Measurements from ENCODE around the gene PROS1. TPM values are rescaled to one million over a fixed set of nuclear protein-coding genes. Genes with fewer than 3 reads are reported as not detected.

Gene PROS1
- total and polyA plus RNA-seq, 2 donors (not counting 1 experiment from before 2014, with no cell fraction given), result 30.2 to 33.0 TPM

- TF ChIP-seq EZH2 (IDR thresholded peaks at IDR 0.05; ENCODE audit: low read length, missing control alignments) (no peak), CTCF (conservative IDR thresholded peaks at IDR 0.05 in 1 of 2, IDR thresholded peaks at IDR 0.05 in 1 of 2; ENCODE audit: low read depth in 1 of 2, low read length in 2 of 2) (no peak)
- H3K4me2 ChIP-seq (ENCODE audit: extremely low read depth, insufficient read depth, low read length), result no peak overlapping the region
- no peak overlapping the region for H3K27ac ChIP-seq (ENCODE audit: insufficient read depth, low read length)
- no peaks in the 10 kb centered on the region for H4K20me1 ChIP-seq (ENCODE audit: control insufficient read depth, extremely low read depth, insufficient read depth, low read length)
- no peak overlapping the region for H2AFZ ChIP-seq (ENCODE audit: low read length)
- H3K4me1 ChIP-seq (ENCODE audit: control insufficient read depth, extremely low read depth, insufficient read depth, low read length), result no peaks in the 10 kb centered on the region
- no peak overlapping the region for H3K9ac ChIP-seq (ENCODE audit: insufficient read depth, low read length)
- H3K4me3 ChIP-seq (replicated peaks in 1 of 4; ENCODE audit: control extremely low read depth in 1 of 4, insufficient read depth in 1 of 4, low read depth in 3 of 4, low read length in 4 of 4), result no peak overlapping the region
- H3K27me3 ChIP-seq (ENCODE audit: control insufficient read depth, insufficient read depth, low read length), result no peaks in the 10 kb centered on the region
- no peaks in the 10 kb centered on the region for H3K9me3 ChIP-seq (ENCODE audit: control insufficient read depth, insufficient read depth, low read depth, low read length)
- H3K79me2 ChIP-seq (ENCODE audit: control insufficient read depth, insufficient read depth, low read length), result no peaks in the 10 kb centered on the region
- no peaks in the 10 kb centered on the region for H3K36me3 ChIP-seq (ENCODE audit: control insufficient read depth, insufficient read depth, low read length)
- DNase-seq (ENCODE audit: low read depth in 2 of 2), result no peak
These were observed 35.9 kb upstream of the PROS1 start for GRCh38 chr3:94009608-94010007.

DNA sequence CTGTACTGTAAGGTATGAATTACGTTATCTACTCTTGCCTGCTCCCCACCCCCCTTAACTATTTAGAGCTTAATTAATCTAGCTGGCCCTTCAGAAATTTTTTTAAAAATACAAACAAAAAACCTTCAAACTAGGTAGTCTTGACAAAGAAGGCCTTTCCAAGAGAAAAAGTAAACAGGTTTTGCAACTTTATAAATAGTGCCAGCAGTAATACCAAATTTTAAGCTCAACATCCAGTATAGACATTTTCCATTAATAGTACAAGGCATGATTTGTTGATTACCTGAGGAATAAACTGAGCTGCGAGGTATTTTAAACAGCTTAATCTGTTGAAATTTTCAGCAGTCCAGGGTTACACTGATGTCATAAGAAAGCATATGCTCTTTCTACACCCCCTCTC is 34.6 kb upstream of the PROS1 start:
- H3K4me1 ChIP-seq (ENCODE audit: control insufficient read depth, extremely low read depth, insufficient read depth, low read length), result no peaks in the 10 kb centered on the region
- H3K27me3 ChIP-seq (ENCODE audit: control insufficient read depth, insufficient read depth, low read length), result no peaks in the 10 kb centered on the region
- no peak overlapping the region for H3K27ac ChIP-seq (ENCODE audit: insufficient read depth, low read length)
- H2AFZ ChIP-seq (ENCODE audit: low read length), result no peak overlapping the region
- H3K36me3 ChIP-seq (ENCODE audit: control insufficient read depth, insufficient read depth, low read length), result no peaks in the 10 kb centered on the region
- DNase-seq (ENCODE audit: low read depth in 2 of 2), result no peak
- TF ChIP-seq CTCF (conservative IDR thresholded peaks at IDR 0.05 in 1 of 2, IDR thresholded peaks at IDR 0.05 in 1 of 2; ENCODE audit: low read depth in 1 of 2, low read length in 2 of 2), result no peak
- TF ChIP-seq EZH2 (IDR thresholded peaks at IDR 0.05; ENCODE audit: low read length, missing control alignments), result no peak
- no peak overlapping the region for H3K4me2 ChIP-seq (ENCODE audit: extremely low read depth, insufficient read depth, low read length)
- no peak overlapping the region for H3K4me3 ChIP-seq (replicated peaks in 1 of 4; ENCODE audit: control extremely low read depth in 1 of 4, insufficient read depth in 1 of 4, low read depth in 3 of 4, low read length in 4 of 4)
- H4K20me1 ChIP-seq (ENCODE audit: control insufficient read depth, extremely low read depth, insufficient read depth, low read length), result no peaks in the 10 kb centered on the region
- no peak overlapping the region for H3K9ac ChIP-seq (ENCODE audit: insufficient read depth, low read length)
- no peaks in the 10 kb centered on the region for H3K9me3 ChIP-seq (ENCODE audit: control insufficient read depth, insufficient read depth, low read depth, low read length)
- no peaks in the 10 kb centered on the region for H3K79me2 ChIP-seq (ENCODE audit: control insufficient read depth, insufficient read depth, low read length)

- peak; percentile 70 to 86 for TF ChIP-seq CTCF (conservative IDR thresholded peaks at IDR 0.05 in 1 of 2, IDR thresholded peaks at IDR 0.05 in 1 of 2; ENCODE audit: low read depth in 1 of 2, low read length in 2 of 2)
- no peak for TF ChIP-seq EZH2 (IDR thresholded peaks at IDR 0.05; ENCODE audit: low read length, missing control alignments)
- Histone ChIP-seq H3K36me3 (ENCODE audit: control insufficient read depth, insufficient read depth, low read length) (no peaks in the 10 kb centered on the region), H3K4me2 (ENCODE audit: extremely low read depth, insufficient read depth, low read length) (peak overlapping the region; percentile 70), H3K9ac (ENCODE audit: insufficient read depth, low read length) (no peak overlapping the region), H4K20me1 (ENCODE audit: control insufficient read depth, extremely low read depth, insufficient read depth, low read length) (no peaks in the 10 kb centered on the region), H3K4me1 (ENCODE audit: control insufficient read depth, extremely low read depth, insufficient read depth, low read length) (no peaks in the 10 kb centered on the region), H3K4me3 (replicated peaks in 1 of 4; ENCODE audit: control extremely low read depth in 1 of 4, insufficient read depth in 1 of 4, low read depth in 3 of 4, low read length in 4 of 4) (peak overlapping the region in 2 of 4 experiments; percentile 27 to 57), H2AFZ (ENCODE audit: low read length) (peak overlapping the region; percentile 27), H3K27ac (ENCODE audit: insufficient read depth, low read length) (no peak overlapping the region), H3K79me2 (ENCODE audit: control insufficient read depth, insufficient read depth, low read length) (no peaks in the 10 kb centered on the region), H3K9me3 (ENCODE audit: control insufficient read depth, insufficient read depth, low read depth, low read length) (no peaks in the 10 kb centered on the region), H3K27me3 (ENCODE audit: control insufficient read depth, insufficient read depth, low read length) (no peaks in the 10 kb centered on the region)
- peak; percentile 70 to 87 for DNase-seq (ENCODE audit: low read depth in 2 of 2)
These were observed 30.7 kb upstream of the PROS1 start for GRCh38 chr3:94004301-94004910.

Measured in fibroblast of lung (primary cell).